Neural crest cell (in vitro differentiated cells): ENCODE measurements around the gene BCL2L11. TPM values are rescaled to one million over a fixed set of nuclear protein-coding genes. Genes with fewer than 3 reads are reported as not detected.

Experiments
- DNase-seq: peaks from one replicate; pipeline ENCODE4 v3.0.0; 2021; ENCODE audit warnings: low read depth, mixed read lengths, low spot score
- H3K27ac Mint-ChIP-seq: one replicate; pipeline ENCODE4 v1.8.0; 2021; ENCODE audit warnings: mild to moderate bottlenecking, mixed read lengths; ENCODE audit not compliant: unreplicated experiment
- H3K27me3 Mint-ChIP-seq: 2 replicates; pipeline ENCODE4 v1.8.0; 2021; ENCODE audit warnings: low read depth, mild to moderate bottlenecking, mixed read lengths
- H3K36me3 Mint-ChIP-seq: 2 replicates; pipeline ENCODE4 v1.8.0; 2021; ENCODE audit warnings: low read depth, mild to moderate bottlenecking, mixed read lengths
- H3K4me1 Mint-ChIP-seq: 2 replicates; pipeline ENCODE4 v1.8.0; 2021; ENCODE audit warnings: mixed read lengths
- H3K4me3 Mint-ChIP-seq: one replicate; pipeline ENCODE4 v1.8.0; 2021; ENCODE audit warnings: mild to moderate bottlenecking, mixed read lengths
- H3K9me3 Mint-ChIP-seq: 2 replicates; pipeline ENCODE4 v1.8.0; 2021; ENCODE audit warnings: mixed read lengths
- total RNA-seq: library from RNA; stranded (reverse); gene quantifications from 2 replicates; pipeline ENCODE4 v1.2.1, GENCODE V29; 2021
- TF ChIP-seq, protein P1 (sequence below): fragments of 200-600 bp; sonication (generic); conservative IDR thresholded peaks from 2 replicates; pipeline ENCODE4 v1.5.0; 2021; ENCODE audit warnings: antibody characterized with exemption, mild to moderate bottlenecking

BCL2L11 gene
- total RNA-seq, 1 donor from 2014 or later: 16.4 TPM

DNA sequence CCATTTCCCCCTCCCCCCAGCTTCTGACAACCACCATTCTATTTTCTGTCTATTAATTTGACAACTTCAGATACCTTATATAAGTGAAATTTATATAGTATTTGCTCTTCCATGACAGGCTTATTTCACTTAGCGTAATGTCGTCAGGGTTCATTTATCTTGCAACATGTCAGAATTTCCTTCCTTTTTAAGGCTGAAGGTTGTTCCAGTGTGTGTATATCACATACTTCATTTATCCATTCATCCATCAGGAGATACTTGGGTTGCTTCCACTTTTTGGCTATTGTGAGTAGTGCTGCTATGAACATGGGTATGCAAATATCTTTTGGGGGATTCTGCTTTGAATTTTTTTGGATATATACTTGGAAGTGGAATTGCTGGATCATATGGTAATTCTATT, 7.4 kb downstream of the BCL2L11 start:
- H3K36me3 Mint-ChIP-seq: peaks cover 36% of the 10 kb centered on the region
- TF ChIP-seq, protein P1, sequence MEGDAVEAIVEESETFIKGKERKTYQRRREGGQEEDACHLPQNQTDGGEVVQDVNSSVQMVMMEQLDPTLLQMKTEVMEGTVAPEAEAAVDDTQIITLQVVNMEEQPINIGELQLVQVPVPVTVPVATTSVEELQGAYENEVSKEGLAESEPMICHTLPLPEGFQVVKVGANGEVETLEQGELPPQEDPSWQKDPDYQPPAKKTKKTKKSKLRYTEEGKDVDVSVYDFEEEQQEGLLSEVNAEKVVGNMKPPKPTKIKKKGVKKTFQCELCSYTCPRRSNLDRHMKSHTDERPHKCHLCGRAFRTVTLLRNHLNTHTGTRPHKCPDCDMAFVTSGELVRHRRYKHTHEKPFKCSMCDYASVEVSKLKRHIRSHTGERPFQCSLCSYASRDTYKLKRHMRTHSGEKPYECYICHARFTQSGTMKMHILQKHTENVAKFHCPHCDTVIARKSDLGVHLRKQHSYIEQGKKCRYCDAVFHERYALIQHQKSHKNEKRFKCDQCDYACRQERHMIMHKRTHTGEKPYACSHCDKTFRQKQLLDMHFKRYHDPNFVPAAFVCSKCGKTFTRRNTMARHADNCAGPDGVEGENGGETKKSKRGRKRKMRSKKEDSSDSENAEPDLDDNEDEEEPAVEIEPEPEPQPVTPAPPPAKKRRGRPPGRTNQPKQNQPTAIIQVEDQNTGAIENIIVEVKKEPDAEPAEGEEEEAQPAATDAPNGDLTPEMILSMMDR: no peak
- H3K9me3 Mint-ChIP-seq: no peaks in the 10 kb centered on the region
- DNase-seq: no peak
- peaks cover 1% of the 10 kb centered on the region for H3K27me3 Mint-ChIP-seq
- peaks cover 42% of the 10 kb centered on the region for H3K4me1 Mint-ChIP-seq
- no peak overlapping the region for H3K27ac Mint-ChIP-seq
- no peak overlapping the region for H3K4me3 Mint-ChIP-seq

DNA sequence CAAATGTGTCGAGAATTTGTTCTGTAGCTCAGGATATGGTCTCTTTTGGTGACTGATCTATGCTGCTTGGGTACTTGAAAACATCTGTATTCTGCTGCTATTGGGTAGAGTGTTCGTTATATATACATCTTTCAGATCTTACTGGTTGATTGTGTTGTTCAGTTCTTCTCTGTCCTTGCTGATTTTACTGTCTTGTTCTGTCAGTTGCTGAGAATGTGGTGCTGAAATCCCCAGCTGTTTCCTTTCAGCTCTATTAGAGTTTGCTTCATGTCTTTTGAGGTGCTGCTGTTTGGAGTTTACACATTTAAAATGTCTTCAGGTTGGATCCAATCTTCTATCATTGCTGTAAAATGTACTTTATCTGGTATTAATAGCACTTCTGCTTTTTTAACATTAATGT, 12.9 kb downstream of the BCL2L11 start:
- H3K27ac Mint-ChIP-seq: no peak overlapping the region
- H3K4me1 Mint-ChIP-seq: peaks cover 29% of the 10 kb centered on the region
- peaks cover 33% of the 10 kb centered on the region for H3K36me3 Mint-ChIP-seq
- TF ChIP-seq, protein P1: no peak
- no peaks in the 10 kb centered on the region for H3K27me3 Mint-ChIP-seq
- DNase-seq: no peak
- H3K4me3 Mint-ChIP-seq: no peak overlapping the region
- no peaks in the 10 kb centered on the region for H3K9me3 Mint-ChIP-seq

DNA sequence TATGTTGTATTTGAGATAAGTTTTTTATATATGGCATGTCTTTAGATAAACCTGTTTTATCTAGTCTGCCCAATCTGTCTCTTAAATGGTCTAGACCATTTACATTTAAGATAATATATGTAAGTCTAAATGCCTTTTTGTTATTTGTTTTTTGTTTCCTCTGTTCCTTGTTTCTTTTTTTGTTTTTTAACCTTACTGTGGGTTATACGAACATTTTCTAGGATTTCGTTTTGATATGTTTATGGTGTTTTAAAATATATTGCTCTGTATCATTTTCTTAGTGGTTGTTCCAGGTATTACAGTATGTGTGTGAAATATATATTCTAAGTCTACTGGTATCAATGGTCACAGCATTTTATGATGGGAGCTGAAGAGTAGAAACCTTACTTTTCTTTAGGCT, 13.3 kb downstream of the BCL2L11 start:
- H3K27ac Mint-ChIP-seq: no peak overlapping the region
- TF ChIP-seq, protein P1: peak; percentile 53
- H3K27me3 Mint-ChIP-seq: no peaks in the 10 kb centered on the region
- DNase-seq: no peak
- no peaks in the 10 kb centered on the region for H3K9me3 Mint-ChIP-seq
- peaks cover 29% of the 10 kb centered on the region for H3K36me3 Mint-ChIP-seq
- no peak overlapping the region for H3K4me3 Mint-ChIP-seq
- peaks cover 27% of the 10 kb centered on the region for H3K4me1 Mint-ChIP-seq

DNA sequence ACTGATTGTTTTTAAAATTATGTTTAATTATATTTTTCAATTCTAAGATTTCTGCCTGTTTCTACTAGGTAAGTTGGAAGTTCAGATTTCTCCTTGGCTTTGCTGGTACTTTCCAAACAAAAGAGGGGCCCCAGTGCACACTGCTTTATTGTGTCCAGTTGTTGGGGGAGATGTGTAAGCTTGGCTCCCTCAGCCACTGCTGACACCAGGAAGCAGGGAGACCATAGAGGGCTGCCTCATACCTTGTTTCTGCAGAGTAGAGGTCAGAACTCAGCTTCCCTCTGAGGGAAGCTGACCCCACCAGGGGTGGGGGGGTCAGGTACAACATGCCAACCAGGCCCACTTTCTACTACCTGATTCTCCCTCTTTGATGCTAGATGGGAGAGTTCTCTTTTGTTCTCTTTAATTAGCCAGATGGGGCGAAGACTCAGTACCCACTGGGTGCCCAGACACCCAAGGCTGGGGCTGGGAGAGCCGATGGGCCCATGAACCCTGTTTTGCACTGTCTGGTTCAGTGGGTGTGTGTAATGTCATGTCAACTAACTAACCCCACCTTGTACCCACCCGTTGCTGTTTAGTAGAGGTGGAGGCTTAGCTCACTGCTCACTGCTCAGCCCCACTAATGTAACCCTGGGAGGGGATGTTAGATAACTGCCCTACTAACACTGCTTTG, 14.7 kb downstream of the BCL2L11 start:
- H3K4me3 Mint-ChIP-seq: no peak overlapping the region
- no peaks in the 10 kb centered on the region for H3K9me3 Mint-ChIP-seq
- peaks cover 26% of the 10 kb centered on the region for H3K4me1 Mint-ChIP-seq
- TF ChIP-seq, protein P1: no peak
- DNase-seq: no peak
- no peaks in the 10 kb centered on the region for H3K27me3 Mint-ChIP-seq
- no peak overlapping the region for H3K27ac Mint-ChIP-seq
- peaks cover 27% of the 10 kb centered on the region for H3K36me3 Mint-ChIP-seq

DNA sequence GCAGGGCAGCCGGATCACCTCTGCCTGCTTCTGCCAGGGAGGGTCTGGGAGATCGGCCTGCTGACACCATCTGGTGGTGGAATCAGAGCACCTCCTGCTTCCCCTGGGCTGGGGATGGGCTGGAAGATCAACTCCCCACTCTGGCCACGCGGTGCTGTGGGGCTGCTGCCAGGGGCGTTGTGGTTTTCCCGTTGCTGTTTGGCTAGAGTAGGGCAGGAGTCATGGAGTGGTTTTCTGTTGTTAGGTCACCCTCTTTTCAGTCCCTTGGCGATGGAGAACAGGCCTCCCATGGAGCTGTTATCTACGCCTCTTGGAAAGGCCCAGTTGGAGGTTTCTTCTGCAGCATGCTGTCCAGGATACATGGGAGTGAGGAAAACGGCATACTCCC, 15.2 kb downstream of the BCL2L11 start:
- DNase-seq: no peak
- H3K27ac Mint-ChIP-seq: no peak overlapping the region
- TF ChIP-seq, protein P1: peak; percentile 20
- H3K4me3 Mint-ChIP-seq: no peak overlapping the region
- H3K27me3 Mint-ChIP-seq: no peaks in the 10 kb centered on the region
- H3K9me3 Mint-ChIP-seq: no peaks in the 10 kb centered on the region
- peaks cover 29% of the 10 kb centered on the region for H3K36me3 Mint-ChIP-seq
- H3K4me1 Mint-ChIP-seq: peaks cover 23% of the 10 kb centered on the region
